ENCODE measurements around the gene MAST1.
"Not testable (repeated sequence)": the region's sequence is repeated elsewhere in the genome, so short reads cannot be mapped to it uniquely, and the experiment has no call there.

The MAST1 gene

GRCh38 chr19:12888006-12888603 is 49.8 kb downstream of the MAST1 start:
- Histone ChIP-seq H3K4me3 (replicated peaks; ENCODE audit: insufficient read depth, low read length) (no peak overlapping the region), H3K27ac (replicated peaks) (no peak overlapping the region), H3K27me3 (ENCODE audit: insufficient read depth, poor library complexity, severe bottlenecking) (no peaks in the 10 kb centered on the region)
- TF ChIP-seq SPI1 (IDR thresholded peaks at IDR 0.05; ENCODE audit: borderline replicate concordance, low read depth) = no peak
- no peak for TF ChIP-seq REST (IDR thresholded peaks at IDR 0.05; ENCODE audit: insufficient replicate concordance, low read depth)
- no peak for TF ChIP-seq GABPA (IDR thresholded peaks at IDR 0.05; ENCODE audit: low read depth)
- TF ChIP-seq CTCF (IDR thresholded peaks at IDR 0.05; ENCODE audit: insufficient read depth, low read length) = no peak
- TF ChIP-seq POLR2AphosphoS5 (IDR thresholded peaks at IDR 0.05; ENCODE audit: low read depth) = no peak
- DNase-seq (ENCODE audit: low read depth in 1 of 2, low spot score in 1 of 2) = no peak

- peak overlapping the region; percentile 32 for H3K4me3 ChIP-seq (replicated peaks; ENCODE audit: insufficient read depth, low read length)
- H3K27ac ChIP-seq (replicated peaks) = peak overlapping the region; percentile 56
- DNase-seq (ENCODE audit: low read depth in 1 of 2, low spot score in 1 of 2); H3K27me3 ChIP-seq (ENCODE audit: insufficient read depth, poor library complexity, severe bottlenecking): not testable (repeated sequence)
These were observed 52.0 kb downstream of the MAST1 start for GRCh38 chr19:12890299-12890786.

- H3K27ac ChIP-seq (replicated peaks) = peak within 1 kb of the TSS; percentile 67
- TF ChIP-seq GABPA (IDR thresholded peaks at IDR 0.05; ENCODE audit: low read depth) (no peak), POLR2AphosphoS5 (IDR thresholded peaks at IDR 0.05; ENCODE audit: low read depth) (peak; percentile 46; the same call in 1 of the 2 replicates)
- H3K27me3 ChIP-seq (ENCODE audit: insufficient read depth, poor library complexity, severe bottlenecking) = no peaks in the 10 kb centered on the region
- peak; percentile 99 to 100 for DNase-seq (ENCODE audit: low read depth in 1 of 2, low spot score in 1 of 2)
- H3K4me3 ChIP-seq (replicated peaks; ENCODE audit: insufficient read depth, low read length) = peak within 1 kb of the TSS; percentile 100
These were observed 52.7 kb downstream of the MAST1 start, which contains the start of gene GCDH for GRCh38 chr19:12890787-12891552. TSS of gene GCDH (plus strand) at chr19:12891160. CDS start at chr19:12891305, 145 bp downstream.

GRCh38 chr19:12891553-12892021 is 53.3 kb downstream of the MAST1 start:
- TF ChIP-seq GABPA (IDR thresholded peaks at IDR 0.05; ENCODE audit: low read depth) = no peak
- H3K27ac ChIP-seq (replicated peaks) = peak overlapping the region; percentile 67
- peak overlapping the region; percentile 100 for H3K4me3 ChIP-seq (replicated peaks; ENCODE audit: insufficient read depth, low read length)
- DNase-seq (ENCODE audit: low read depth in 1 of 2, low spot score in 1 of 2) = no peak
- no peaks in the 10 kb centered on the region for H3K27me3 ChIP-seq (ENCODE audit: insufficient read depth, poor library complexity, severe bottlenecking)

- no peak for DNase-seq (ENCODE audit: low read depth in 1 of 2, low spot score in 1 of 2)
- no peaks in the 10 kb centered on the region for H3K27me3 ChIP-seq (ENCODE audit: insufficient read depth, poor library complexity, severe bottlenecking)
These were observed 55.3 kb downstream of the MAST1 start for GRCh38 chr19:12893582-12893981.

More at GRCh38 chr19:12893582-12893981, 55.3 kb downstream of the MAST1 start:
- TF ChIP-seq SPI1 (IDR thresholded peaks at IDR 0.05; ENCODE audit: borderline replicate concordance, low read depth) = no peak
- TF ChIP-seq CTCF (IDR thresholded peaks at IDR 0.05; ENCODE audit: insufficient read depth, low read length) = no peak
- TF ChIP-seq POLR2AphosphoS5 (IDR thresholded peaks at IDR 0.05; ENCODE audit: low read depth) = no peak
- TF ChIP-seq GABPA (IDR thresholded peaks at IDR 0.05; ENCODE audit: low read depth) = no peak
- no peak for TF ChIP-seq REST (IDR thresholded peaks at IDR 0.05; ENCODE audit: insufficient replicate concordance, low read depth)
- Histone ChIP-seq H3K27ac (replicated peaks) (no peak overlapping the region), H3K4me3 (replicated peaks; ENCODE audit: insufficient read depth, low read length) (no peak overlapping the region)
